Measurements from ENCODE around the gene PROCA1.

The PROCA1 gene

GRCh38 chr17:28698253-28698941, 13.3 kb downstream of the PROCA1 start:
- TF ChIP-seq CTCF (IDR thresholded peaks at IDR 0.05; ENCODE audit: low read depth, low read length) (no peak), POLR2A (IDR thresholded peaks at IDR 0.05; ENCODE audit: extremely low read depth, insufficient read length) (no peak), MYC (IDR thresholded peaks at IDR 0.05; ENCODE audit: low read depth, low read length) (peak; percentile 29; the same call in 1 of the 2 replicates)
- TF ChIP-seq, protein P1, sequence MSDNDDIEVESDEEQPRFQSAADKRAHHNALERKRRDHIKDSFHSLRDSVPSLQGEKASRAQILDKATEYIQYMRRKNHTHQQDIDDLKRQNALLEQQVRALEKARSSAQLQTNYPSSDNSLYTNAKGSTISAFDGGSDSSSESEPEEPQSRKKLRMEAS (IDR thresholded peaks at IDR 0.05; ENCODE audit: low read depth, low read length) = 0 out of 2 replicates have a peak, but pooled peaks have one; percentile 35

DNA sequence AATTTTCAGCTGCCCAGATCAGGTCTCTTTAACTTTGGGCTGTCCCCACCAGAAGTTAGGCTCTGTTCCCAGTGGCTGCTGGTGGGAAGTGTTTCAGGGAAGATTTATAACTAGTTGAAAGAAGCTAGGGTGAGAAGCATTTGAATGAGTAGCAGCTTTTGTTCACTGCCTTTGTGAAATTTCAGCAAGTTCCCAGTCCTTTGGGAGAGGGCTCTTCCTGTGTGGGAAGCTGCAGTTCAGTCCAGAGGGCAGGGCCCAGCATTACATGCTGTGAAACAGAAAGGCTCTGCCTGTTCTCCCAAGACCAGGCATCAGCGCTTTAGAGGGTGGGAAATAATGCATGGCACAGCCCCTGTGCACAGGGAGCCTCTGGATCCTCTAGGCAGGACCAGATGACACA, 17.8 kb downstream of the PROCA1 start:
- DNase-seq (ENCODE audit: low read depth) = no peak

More at GRCh38 chr17:28698253-28698941, 13.3 kb downstream of the PROCA1 start:
- H3K4me3 ChIP-seq (ENCODE audit: low read depth, low read length) = no peak overlapping the region
- DNase-seq (ENCODE audit: low read depth) = no peak

DNA sequence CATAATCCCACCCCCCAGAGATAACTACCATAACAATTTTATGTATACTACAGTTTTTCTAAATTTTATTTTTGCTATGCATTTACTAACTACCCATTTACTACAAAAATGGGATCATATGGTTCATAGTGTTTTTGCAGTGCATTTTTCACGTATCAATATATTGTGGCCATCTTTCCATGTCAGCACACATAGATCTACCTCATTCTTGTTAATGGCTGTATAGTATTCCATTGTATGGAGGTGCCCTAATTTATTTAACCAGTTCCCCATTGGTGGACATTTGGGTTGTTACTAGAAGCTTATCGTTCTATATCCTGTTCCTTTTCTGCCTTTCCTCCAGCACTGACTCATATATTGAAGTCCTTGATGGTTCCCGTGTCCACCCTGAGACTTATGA, 22.7 kb downstream of the PROCA1 start:
- no peak for TF ChIP-seq MYC (IDR thresholded peaks at IDR 0.05; ENCODE audit: low read depth, low read length)

More for the DNA sequence above, 17.8 kb downstream of the PROCA1 start:
- H3K4me3 ChIP-seq (ENCODE audit: low read depth, low read length) = no peak overlapping the region
- no peak for TF ChIP-seq MYC (IDR thresholded peaks at IDR 0.05; ENCODE audit: low read depth, low read length)
- no peak for TF ChIP-seq POLR2A (IDR thresholded peaks at IDR 0.05; ENCODE audit: extremely low read depth, insufficient read length)
- TF ChIP-seq CTCF (IDR thresholded peaks at IDR 0.05; ENCODE audit: low read depth, low read length) = no peak
- TF ChIP-seq, protein P1 (IDR thresholded peaks at IDR 0.05; ENCODE audit: low read depth, low read length) = no peak

DNA sequence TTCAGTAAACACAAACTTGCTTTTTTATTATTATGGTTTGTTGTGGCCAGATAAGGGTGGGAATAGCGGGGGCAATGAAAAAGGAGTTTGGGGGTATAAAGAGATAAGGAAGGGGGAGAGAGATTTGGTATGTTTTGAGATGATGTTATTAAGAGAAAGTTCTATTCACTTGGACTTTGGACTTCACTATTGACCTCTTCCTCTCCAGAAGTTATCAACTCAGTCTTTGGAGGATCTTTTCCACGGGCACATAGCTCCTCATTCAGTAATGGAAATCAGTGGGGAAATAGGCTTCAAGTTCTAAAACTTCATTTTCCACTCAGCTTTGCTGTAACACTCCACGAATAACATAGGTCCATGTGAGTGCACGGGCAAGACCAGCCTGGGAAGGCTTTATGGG, 23.2 kb downstream of the PROCA1 start:
- DNase-seq (ENCODE audit: low read depth) = no peak
- TF ChIP-seq, protein P1 (IDR thresholded peaks at IDR 0.05; ENCODE audit: low read depth, low read length) = no peak
- TF ChIP-seq POLR2A (IDR thresholded peaks at IDR 0.05; ENCODE audit: extremely low read depth, insufficient read length) (no peak), MYC (IDR thresholded peaks at IDR 0.05; ENCODE audit: low read depth, low read length) (no peak), CTCF (IDR thresholded peaks at IDR 0.05; ENCODE audit: low read depth, low read length) (no peak)

More for the DNA sequence above, 22.7 kb downstream of the PROCA1 start:
- no peak overlapping the region for H3K4me3 ChIP-seq (ENCODE audit: low read depth, low read length)
- no peak for DNase-seq (ENCODE audit: low read depth)

DNA sequence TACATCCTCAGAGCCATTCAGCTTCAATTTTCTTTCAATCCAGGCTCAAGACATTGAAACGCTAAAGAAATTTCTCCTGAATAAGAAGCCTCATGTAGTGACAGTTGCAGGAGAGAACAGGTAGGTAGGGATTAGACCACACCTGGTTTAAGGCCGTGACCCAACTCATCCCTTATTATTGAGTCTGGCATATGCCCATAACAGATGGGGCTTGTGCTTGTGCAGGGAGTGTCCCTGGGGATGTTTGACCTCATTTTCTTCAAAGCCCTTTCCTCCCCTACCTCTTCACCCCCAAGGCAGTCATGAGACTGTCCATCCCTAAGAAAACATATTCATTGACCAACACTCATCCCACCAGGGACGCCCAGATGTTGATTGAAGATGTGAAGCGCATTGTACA, 25.4 kb downstream of the PROCA1 start:
- TF ChIP-seq MYC (IDR thresholded peaks at IDR 0.05; ENCODE audit: low read depth, low read length) (no peak), POLR2A (IDR thresholded peaks at IDR 0.05; ENCODE audit: extremely low read depth, insufficient read length) (no peak), CTCF (IDR thresholded peaks at IDR 0.05; ENCODE audit: low read depth, low read length) (no peak)
- TF ChIP-seq, protein P1 (IDR thresholded peaks at IDR 0.05; ENCODE audit: low read depth, low read length) = no peak
- no peak for DNase-seq (ENCODE audit: low read depth)
- H3K4me3 ChIP-seq (ENCODE audit: low read depth, low read length) = no peak overlapping the region

More for the DNA sequence above, 23.2 kb downstream of the PROCA1 start:
- no peak overlapping the region for H3K4me3 ChIP-seq (ENCODE audit: low read depth, low read length)

GRCh38 chr17:28685366-28685765, 26.3 kb downstream of the PROCA1 start:
- TF ChIP-seq MYC (IDR thresholded peaks at IDR 0.05; ENCODE audit: low read depth, low read length) (no peak), CTCF (IDR thresholded peaks at IDR 0.05; ENCODE audit: low read depth, low read length) (no peak), POLR2A (IDR thresholded peaks at IDR 0.05; ENCODE audit: extremely low read depth, insufficient read length) (no peak)
- TF ChIP-seq, protein P1 (IDR thresholded peaks at IDR 0.05; ENCODE audit: low read depth, low read length) = no peak
- no peak overlapping the region for H3K4me3 ChIP-seq (ENCODE audit: low read depth, low read length)
- no peak for DNase-seq (ENCODE audit: low read depth)

All from NB4 (cell line).